Panc1 (cell line): ENCODE measurements around the gene DTWD1.
A peak's percentile ranks its signal among the peaks of the same experiment; 100 is the strongest.

Source experiments
- CTCF ChIP-seq: fragments of 450-650 bp; IDR thresholded peaks from 2 replicates; pipeline ENCODE4 v1.5.1; 2017; ENCODE audit warnings: mild to moderate bottlenecking
- POLR2AphosphoS5 ChIP-seq: IDR thresholded peaks from 2 replicates; pipeline ENCODE4 v1.6.1; 2012; ENCODE audit warnings: mild to moderate bottlenecking, low read depth, low read length, moderate library complexity
- SIN3A ChIP-seq: IDR thresholded peaks from 2 replicates; pipeline ENCODE4 v1.6.1; 2012; ENCODE audit warnings: low read depth, mild to moderate bottlenecking, low read length, moderate library complexity, borderline replicate concordance; ENCODE audit not compliant: insufficient read depth
- TCF7L2 ChIP-seq: IDR thresholded peaks from 2 replicates; pipeline ENCODE4 v1.6.1; 2011; ENCODE audit warnings: mild to moderate bottlenecking, low read depth, low read length, inconsistent platforms

- peak; percentile 20; the same call in 1 of the 2 replicates for TF ChIP-seq CTCF
- no peak for TF ChIP-seq POLR2AphosphoS5
- no peak for TF ChIP-seq SIN3A
- TF ChIP-seq TCF7L2 = no peak
Observed at GRCh38 chr15:49606594-49606993, 14.3 kb upstream of the DTWD1 start.
